ENCODE measurements around the gene TPRX2.
"Not testable (repeated sequence)": the region's sequence is repeated elsewhere in the genome, so short reads cannot be mapped to it uniquely, and the experiment has no call there.

- TF ChIP-seq CTCF (conservative IDR thresholded peaks at IDR 0.05 in 1 of 2, IDR thresholded peaks at IDR 0.05 in 1 of 2; ENCODE audit: low read depth in 1 of 2, low read length in 2 of 2); EZH2 (IDR thresholded peaks at IDR 0.05; ENCODE audit: low read length, missing control alignments): not testable (repeated sequence)
Measured at GRCh38 chr19:47910191-47910590, 51.2 kb downstream of the TPRX2 start.
